DMS53 (cell line): Measurements from ENCODE around the gene NPLOC4.

ENCODE experiments used
- DNase-seq: peaks from one replicate; lab custom pipeline; 2025; lab: John Stamatoyannopoulos, UW

Gene NPLOC4

DNA sequence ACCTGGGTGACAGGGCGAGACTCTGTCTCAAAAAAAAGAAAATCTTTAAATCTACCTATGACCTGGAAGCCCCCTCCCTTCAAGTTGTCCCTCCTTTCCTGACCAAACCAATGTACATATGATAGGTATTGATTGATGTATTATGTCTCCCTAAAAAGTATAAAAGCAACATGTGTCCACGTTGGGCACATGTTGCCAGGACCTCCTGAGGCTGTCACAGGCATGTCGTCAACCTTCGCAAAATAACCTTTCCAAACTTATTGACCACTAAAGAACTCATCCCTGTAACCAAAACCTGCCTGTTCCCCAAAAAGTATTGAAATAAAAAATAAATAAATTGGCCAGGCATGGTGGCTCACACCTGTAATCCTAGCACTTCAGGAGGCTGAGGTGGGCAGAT, 25.1 kb upstream of the NPLOC4 start:
- no peak for DNase-seq

DNA sequence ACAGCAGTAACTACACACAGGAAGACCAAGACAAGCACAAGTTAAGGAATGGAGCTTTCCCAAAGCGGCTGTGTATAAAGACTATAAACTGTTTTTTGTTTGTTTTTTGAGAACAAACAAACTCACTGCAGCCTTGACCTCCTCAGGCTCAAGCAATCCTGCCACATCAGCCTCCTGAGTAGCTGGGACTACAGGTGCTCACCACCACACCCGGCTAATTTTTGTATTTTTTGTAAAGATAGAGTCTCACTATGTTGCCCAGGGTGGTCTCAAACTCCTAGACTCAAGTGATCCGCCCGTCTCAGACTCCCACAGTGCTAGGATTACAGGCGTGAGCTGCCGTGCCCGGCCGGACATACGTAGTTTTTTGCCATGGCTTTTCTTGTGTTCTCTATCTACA, 23.5 kb upstream of the NPLOC4 start:
- DNase-seq: no peak

DNA sequence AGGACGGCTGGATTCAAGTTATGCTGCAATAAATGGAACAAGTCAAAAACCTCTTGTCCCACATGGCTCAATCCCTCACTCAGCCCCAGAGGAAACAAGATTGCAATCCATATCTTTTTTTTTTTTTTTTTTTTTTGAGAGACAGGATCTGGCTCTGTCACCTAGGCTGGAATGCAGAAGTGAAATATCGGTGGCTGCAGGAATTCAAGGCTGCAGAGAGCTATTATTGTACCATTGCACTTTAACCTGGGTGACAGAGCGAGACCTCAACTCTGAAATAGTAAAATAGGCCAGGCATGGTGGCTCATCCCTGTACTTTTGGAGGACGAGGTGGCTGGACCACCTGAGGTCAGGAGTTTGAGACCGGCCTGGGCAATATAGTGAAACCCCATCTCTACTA, 22.1 kb upstream of the NPLOC4 start:
- DNase-seq: no peak

DNA sequence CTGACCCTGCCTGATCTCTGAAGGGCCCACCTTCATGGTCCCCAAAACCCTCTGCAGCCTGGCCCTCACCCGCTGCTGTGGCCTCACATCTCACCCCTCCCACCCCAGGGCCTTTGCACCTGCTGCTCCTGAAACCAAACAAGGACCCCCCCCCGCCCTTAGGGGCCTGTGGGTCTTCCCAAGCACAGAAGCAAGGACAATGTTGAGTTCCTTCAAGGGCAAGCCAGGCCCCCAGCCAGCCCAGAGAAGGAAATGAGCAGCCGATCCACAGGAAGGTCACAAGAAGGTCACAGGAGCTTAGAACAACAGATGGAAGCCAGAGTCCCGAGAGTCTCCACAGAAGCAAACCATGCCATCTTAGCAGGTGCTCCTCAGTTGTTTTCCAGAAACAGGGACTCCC, 19.9 kb upstream of the NPLOC4 start:
- no peak for DNase-seq

- no peak for DNase-seq
Observed at GRCh38 chr17:81656118-81656743, 19.3 kb upstream of the NPLOC4 start, which contains the start of gene PDE6G. Gene PDE6G (minus strand): TSS chr17:81656542. CDS start chr17:81653305, 3,237 bp downstream.

DNA sequence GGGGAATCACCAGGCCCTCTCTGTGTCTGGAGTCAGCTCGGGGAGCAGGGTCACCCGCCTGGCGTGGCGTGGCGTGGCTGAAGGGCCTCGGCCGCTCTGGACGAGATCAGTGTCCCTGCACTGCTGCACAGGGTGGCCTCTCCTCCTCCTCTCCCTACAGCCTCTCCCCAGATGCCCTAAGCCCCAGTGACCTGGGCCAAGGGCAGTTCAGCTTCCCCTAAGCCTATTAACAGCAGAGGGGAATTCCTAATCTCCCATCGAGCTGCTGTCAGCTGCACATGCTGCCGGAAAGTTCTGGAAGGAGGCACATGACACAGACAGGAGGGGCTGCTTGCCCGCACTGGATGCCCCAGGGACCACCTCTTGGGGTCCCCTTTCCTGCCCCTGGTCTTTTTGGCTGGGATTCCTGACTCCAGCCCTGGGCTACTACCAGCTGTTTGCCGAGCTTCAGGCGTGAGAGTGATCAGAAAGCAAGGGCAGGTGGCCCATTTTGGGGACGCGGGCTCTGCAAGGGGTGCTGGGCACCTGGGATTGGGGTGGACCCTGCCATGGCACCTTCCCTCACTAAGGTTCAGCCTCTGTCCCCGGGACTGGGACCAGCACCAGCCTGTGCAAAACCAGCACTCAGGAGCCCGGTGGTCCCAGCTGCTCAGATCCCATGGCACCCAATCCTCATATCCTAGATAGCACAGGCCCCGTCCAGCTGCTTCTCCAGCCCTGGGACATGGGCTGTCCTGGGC, 18.6 kb upstream of the NPLOC4 start:
- DNase-seq: no peak

DNA sequence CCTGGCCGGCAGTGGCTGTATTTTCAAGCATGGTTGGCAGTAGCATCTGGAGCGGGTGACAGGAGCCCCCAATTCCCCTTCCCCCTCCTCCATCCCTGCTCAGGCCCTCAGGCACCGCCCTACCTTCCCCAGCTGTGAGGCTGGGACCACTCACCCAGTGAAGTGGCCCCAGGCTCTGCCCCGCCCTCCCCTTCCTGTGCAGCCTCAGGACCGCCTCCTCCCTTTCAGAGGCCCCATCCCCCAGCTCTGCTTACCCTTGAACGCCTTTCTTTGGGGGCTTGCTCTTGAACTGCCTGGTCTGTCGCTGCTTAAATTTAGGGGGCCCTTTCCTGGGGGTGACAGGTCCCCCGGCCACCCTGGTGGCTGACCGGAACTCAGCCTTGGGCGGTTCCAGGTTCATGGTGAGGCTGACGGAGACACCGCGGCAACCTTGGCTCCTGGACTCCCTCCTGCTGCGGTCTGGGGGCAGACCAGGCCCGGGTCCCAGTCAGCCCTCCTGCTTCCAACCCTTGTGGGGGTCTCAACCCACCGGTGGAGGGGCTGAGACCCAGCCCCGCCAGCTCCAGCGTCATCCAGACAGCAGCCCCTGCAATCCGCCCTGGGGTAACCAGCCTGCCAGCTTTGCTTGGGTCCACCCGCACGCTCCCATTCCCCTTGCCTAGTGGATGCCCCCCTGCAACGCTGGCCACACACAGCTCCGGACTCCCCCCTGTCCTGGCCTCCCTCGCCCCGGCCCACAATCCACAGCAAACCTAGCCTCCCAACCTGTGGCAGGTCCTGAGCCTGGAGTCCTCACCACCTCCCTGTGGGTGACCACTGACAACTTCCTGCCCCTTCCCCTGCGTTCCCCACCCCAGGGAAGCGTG, 16.2 kb upstream of the NPLOC4 start:
- no peak for DNase-seq

GRCh38 chr17:81651692-81652091, 14.8 kb upstream of the NPLOC4 start:
- peak; percentile 72 for DNase-seq

DNA sequence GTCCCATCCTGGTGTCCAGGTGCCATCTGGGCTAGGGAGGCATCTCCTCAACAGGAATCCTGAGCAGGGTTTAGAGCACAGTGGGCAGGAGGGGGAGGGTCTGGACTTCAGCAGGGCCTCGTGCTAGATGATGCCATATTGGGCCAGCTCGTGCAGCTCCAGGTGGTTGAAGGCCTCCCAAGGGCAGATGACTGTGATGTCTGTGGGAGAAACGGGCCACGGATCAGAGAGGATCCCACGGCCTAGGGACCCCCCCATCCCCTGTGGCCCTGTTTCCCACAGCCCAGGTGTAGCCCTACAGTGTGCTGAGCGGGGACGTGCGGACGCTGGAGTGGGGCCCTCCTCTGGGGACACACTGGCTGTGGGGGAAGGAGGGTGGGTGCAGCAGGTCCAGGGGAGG, 14.0 kb upstream of the NPLOC4 start:
- DNase-seq: no peak

DNA sequence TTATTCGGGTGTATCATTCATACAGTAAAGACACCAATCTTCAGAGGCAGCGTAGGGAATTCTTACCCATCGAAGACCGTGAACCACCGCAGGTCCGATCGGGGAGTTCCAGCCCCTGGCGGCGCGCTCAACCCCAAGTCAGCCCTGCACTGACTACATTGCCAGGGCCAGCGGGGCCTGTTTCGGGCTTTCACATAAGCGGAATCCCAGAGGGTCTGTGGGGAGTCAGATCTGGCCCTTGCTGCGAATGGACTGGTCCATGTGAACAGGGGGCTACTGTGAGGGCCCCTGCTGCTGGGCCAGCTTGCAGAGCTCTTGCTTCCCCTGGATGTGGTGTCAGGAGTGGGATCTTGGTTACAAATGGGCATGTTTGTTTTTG, 11.8 kb upstream of the NPLOC4 start:
- no peak for DNase-seq

GRCh38 chr17:81648013-81648706, 11.2 kb upstream of the NPLOC4 start:
- DNase-seq: no peak

GRCh38 chr17:81647640-81648012, 10.7 kb upstream of the NPLOC4 start:
- no peak for DNase-seq

- DNase-seq: peak; percentile 50
Observed at GRCh38 chr17:81646869-81647600, 10.1 kb upstream of the NPLOC4 start.

DNA sequence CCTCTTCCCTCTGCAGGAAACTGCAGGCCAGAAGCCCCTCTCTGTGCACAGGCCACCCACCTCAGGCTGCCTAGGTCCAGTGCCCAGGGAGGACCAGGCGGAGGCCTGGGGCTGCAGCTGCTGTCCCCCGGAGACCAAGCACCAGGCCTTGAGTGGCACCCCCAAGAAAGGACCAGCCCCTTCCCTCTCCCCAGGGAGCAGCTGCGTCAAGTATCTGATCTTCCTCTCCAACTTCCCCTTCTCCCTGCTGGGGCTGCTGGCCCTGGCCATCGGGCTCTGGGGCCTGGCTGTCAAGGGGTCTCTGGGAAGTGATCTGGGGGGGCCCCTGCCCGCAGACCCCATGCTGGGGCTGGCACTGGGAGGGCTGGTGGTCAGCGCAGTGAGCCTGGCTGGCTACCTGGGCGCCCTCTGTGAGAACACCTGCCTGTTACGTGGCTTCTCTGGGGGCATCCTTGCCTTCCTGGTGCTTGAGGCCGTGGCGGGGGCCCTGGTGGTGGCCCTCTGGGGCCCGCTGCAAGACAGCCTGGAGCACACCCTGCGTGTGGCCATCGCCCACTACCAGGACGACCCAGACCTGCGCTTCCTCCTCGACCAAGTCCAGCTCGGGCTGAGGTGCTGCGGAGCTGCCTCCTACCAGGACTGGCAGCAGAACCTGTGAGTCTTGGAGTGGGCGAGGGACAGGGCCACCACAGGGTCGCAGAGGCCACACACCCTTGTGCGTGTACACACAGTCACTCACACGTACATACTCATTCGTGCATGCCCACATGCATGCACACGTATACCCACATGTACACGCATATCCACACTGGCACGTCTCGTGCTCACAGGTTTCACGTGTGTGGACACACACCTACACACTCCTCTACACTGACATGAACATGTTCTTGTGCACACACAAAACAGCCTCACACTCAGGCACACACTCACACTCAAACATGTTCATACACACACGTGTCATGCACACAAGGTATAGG, 8.4 kb upstream of the NPLOC4 start:
- no peak for DNase-seq

DNA sequence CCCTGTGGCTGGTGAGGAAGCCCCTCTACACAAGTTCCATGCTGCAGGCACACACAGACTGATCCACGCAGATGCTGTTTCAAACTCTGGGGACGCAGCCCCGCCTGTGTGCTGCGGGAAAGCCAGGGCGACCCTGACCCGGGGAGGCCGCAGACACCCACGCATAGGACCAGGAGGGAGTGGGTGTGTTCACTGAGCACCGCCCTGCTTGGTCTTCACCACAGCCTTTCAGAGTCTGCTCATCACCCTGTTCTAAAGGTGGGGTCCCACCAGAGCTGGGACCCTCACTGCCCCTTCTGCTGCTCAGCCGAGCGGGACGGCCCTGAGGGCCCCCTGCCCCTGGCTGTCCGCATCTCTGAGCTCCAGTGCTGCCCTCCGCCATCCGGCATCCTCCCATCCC, 7.6 kb upstream of the NPLOC4 start:
- DNase-seq: no peak

DNA sequence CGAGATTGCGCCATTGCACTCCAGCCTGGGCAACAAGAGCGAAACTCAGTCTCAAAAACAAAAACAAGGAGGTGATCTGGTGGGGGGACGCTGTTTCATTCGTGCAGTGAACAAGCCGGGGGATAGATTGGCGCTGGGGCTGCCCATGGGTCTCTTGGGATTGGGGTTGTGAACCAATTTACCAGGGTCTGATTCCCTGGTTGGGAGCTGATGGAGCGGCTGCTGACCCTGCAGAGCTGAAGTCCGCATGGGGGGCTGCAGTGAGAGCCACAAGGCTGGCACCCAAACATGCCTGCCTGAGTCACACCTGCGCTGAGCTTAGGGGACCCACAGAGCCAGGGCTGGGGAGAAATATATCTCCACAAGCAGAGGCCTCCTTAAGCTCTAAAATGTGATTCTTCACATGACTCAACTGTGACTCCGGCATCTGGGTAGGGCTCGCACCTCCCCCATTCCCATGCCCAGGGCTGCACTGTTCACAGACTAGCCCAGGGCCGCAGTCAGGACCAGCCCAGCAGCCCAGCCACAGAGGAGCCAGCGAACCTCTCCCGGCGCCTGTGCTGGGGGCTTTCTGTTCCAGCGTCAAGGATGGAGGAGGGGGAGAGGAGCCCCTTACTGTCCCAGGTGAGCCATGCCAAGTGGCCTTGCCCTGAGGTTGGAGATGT, 5.0 kb upstream of the NPLOC4 start:
- no peak for DNase-seq

- DNase-seq: no peak
Observed at GRCh38 chr17:81640011-81640410, 3.1 kb upstream of the NPLOC4 start.

DNA sequence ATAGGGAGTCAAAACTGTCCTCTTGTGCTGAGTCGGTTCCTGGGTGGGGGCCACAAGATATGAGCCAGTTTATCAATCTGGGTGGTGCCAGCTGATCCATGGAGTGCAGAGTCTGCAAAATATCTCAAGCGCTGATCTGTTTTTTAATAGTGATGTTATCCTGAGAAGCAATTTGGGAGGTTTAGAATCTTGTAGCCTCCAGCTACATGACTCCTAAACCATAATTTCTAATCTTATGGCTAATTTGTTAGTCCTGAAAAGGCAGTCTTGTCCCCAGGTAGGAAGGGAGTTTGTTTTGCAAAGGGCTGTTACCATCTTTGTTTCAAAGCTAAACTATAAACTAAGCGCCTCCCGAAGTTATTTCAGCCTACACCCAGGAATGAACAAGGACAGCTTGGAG, 1.8 kb upstream of the NPLOC4 start:
- DNase-seq: no peak

DNA sequence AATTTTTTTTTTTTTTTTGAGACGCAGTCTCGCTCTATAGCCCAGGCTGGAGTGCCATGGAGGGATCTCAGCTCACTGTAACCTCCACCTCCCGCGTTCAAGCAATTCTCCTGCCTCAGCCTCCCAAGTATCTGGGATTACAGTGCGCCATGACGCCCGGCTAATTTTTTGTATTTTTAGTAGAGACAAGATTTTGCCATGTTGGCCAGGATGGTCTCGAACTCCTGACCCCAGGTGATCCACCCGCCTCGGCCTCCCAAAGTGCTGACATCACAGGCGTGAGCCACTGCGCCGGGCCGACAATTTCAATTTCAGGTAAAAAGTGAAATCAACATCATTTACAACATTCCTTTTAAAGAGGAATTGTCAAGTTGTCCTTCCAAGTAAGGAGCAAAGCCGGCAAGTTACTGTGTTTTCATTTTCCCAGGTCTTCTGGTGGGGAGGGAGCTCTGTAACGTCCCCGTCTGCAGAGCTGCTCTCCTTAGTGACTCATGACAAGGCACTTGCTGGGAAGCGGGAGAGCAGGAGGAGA, 873 bp downstream of the NPLOC4 start:
- peak; percentile 78 for DNase-seq

DNA sequence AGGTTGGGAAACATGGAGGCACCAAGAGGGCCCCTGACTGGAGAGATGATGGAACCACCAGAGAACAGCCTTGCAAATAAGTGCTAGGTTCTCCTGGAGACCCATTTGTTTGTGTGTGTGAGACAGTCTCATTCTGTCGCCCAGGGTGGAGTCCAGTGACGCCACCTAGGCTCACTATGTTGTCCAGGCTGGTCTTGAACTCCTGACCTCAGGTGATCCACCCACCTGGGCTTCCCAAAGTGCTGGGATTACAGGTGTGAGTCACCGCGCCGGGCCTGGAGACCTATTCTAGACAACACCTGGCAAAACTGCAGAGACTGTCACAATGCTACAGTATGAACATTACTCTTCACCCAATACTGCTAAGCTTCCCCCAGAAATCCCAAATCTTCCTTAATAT, 1.5 kb downstream of the NPLOC4 start:
- DNase-seq: peak; percentile 48
